Loucy (cell line): Measurements from ENCODE around the gene TMEM178B.

Experiments used
- H2AFZ ChIP-seq: fragments of 200-600 bp; sonication (generic); 2 replicates; pipeline ENCODE4 v1.6.0; 2016; ENCODE audit warnings: antibody characterized with exemption, mild to moderate bottlenecking, low read length, moderate library complexity
- H3F3A ChIP-seq: fragments of 200-600 bp; 2 replicates; pipeline ENCODE4 v1.6.0; 2016; ENCODE audit warnings: antibody characterized with exemption, low read depth, mild to moderate bottlenecking
- H3K27me3 ChIP-seq: fragments of 200-600 bp; sonication (generic); 2 replicates; pipeline ENCODE4 v1.6.1; 2014; ENCODE audit warnings: low read length, mild to moderate bottlenecking; ENCODE audit not compliant: insufficient read depth, poor library complexity, severe bottlenecking
- H3K36me3 ChIP-seq: fragments of 200-600 bp; sonication (generic); 2 replicates; pipeline ENCODE4 v1.6.1; 2016; ENCODE audit warnings: low read length; ENCODE audit not compliant: insufficient read depth
- H3K4me1 ChIP-seq: fragments of 200-600 bp; sonication (generic); 2 replicates; pipeline ENCODE4 v1.5.1; 2014; ENCODE audit warnings: low read length, mild to moderate bottlenecking; ENCODE audit not compliant: insufficient read depth, poor library complexity, severe bottlenecking
- H3K4me2 ChIP-seq: fragments of 200-600 bp; sonication (generic); 2 replicates; pipeline ENCODE4 v1.6.0; 2014; ENCODE audit warnings: antibody characterized with exemption, low read length, low read depth, mild to moderate bottlenecking; ENCODE audit not compliant: poor library complexity, severe bottlenecking
- H3K4me3 ChIP-seq: fragments of 200-600 bp; sonication (generic); 2 replicates; pipeline ENCODE4 v1.5.1; 2014; ENCODE audit warnings: low read length, mild to moderate bottlenecking, mixed read lengths; ENCODE audit not compliant: poor library complexity, severe bottlenecking
- H3K79me2 ChIP-seq: fragments of 200-600 bp; sonication (generic); 2 replicates; pipeline ENCODE4 v1.6.1; 2014; ENCODE audit warnings: low read length; ENCODE audit not compliant: insufficient read depth
- H3K9ac ChIP-seq: fragments of 200-600 bp; sonication (generic); 2 replicates; pipeline ENCODE4 v1.6.0; 2014; ENCODE audit warnings: mild to moderate bottlenecking, low read depth, low read length, moderate library complexity; ENCODE audit not compliant: poor library complexity, severe bottlenecking
- H3K9me2 ChIP-seq: fragments of 200-600 bp; sonication (generic); replicated peaks from 2 replicates; pipeline ENCODE4 v1.6.1; 2016; ENCODE audit warnings: low read depth, low read length, mixed read lengths
- H3K9me3 ChIP-seq: fragments of 200-600 bp; sonication (generic); 2 replicates; pipeline ENCODE4 v1.6.1; 2014; ENCODE audit warnings: mild to moderate bottlenecking, antibody characterized with exemption, low read length, low read depth; ENCODE audit not compliant: insufficient read depth
- H4K20me1 ChIP-seq: fragments of 200-600 bp; sonication (generic); 2 replicates; pipeline ENCODE4 v1.6.0; 2014; ENCODE audit warnings: antibody characterized with exemption, low read length, mild to moderate bottlenecking; ENCODE audit not compliant: insufficient read depth, poor library complexity, severe bottlenecking
- CTCF ChIP-seq: fragments of 200-600 bp; sonication (generic); conservative IDR thresholded peaks from 2 replicates; pipeline ENCODE4 v1.5.1; 2014; ENCODE audit warnings: mild to moderate bottlenecking, antibody characterized with exemption, low read length
- EZH2phosphoT487 ChIP-seq: fragments of 200-600 bp; IDR thresholded peaks from 2 replicates; pipeline ENCODE4 v1.6.1; 2018; ENCODE audit warnings: antibody characterized with exemption, mild to moderate bottlenecking, moderate library complexity, borderline replicate concordance

Gene TMEM178B

GRCh38 chr7:141239661-141240060, 165.8 kb downstream of the TMEM178B start:
- Histone ChIP-seq H3K79me2 (no peaks in the 10 kb centered on the region), H3K36me3 (no peaks in the 10 kb centered on the region), H3K9me3 (no peaks in the 10 kb centered on the region), H3K4me1 (no peaks in the 10 kb centered on the region), H3K27me3 (no peaks in the 10 kb centered on the region), H3K4me2 (no peak overlapping the region), H2AFZ (no peak overlapping the region), H3K9me2 (no peaks in the 10 kb centered on the region), H3K9ac (no peak overlapping the region), H4K20me1 (no peaks in the 10 kb centered on the region), H3K4me3 (no peak overlapping the region), H3F3A (no peaks in the 10 kb centered on the region)
- TF ChIP-seq CTCF (no peak), EZH2phosphoT487 (no peak)

- Histone ChIP-seq H2AFZ (no peak overlapping the region), H3K4me3 (no peak overlapping the region), H3K79me2 (no peaks in the 10 kb centered on the region), H4K20me1 (no peaks in the 10 kb centered on the region), H3K4me1 (no peaks in the 10 kb centered on the region), H3K4me2 (no peak overlapping the region), H3K9ac (no peak overlapping the region), H3K9me2 (no peaks in the 10 kb centered on the region), H3K36me3 (no peaks in the 10 kb centered on the region), H3F3A (no peaks in the 10 kb centered on the region), H3K27me3 (no peaks in the 10 kb centered on the region), H3K9me3 (no peaks in the 10 kb centered on the region)
- no peak for TF ChIP-seq CTCF
Observed at GRCh38 chr7:141242568-141242967, 168.7 kb downstream of the TMEM178B start.

GRCh38 chr7:141243368-141243767, 169.5 kb downstream of the TMEM178B start:
- Histone ChIP-seq H3K9me2 (no peaks in the 10 kb centered on the region), H2AFZ (no peak overlapping the region), H3F3A (no peaks in the 10 kb centered on the region), H3K36me3 (no peaks in the 10 kb centered on the region), H3K79me2 (no peaks in the 10 kb centered on the region), H4K20me1 (no peaks in the 10 kb centered on the region), H3K9me3 (no peaks in the 10 kb centered on the region), H3K4me3 (no peak overlapping the region), H3K9ac (no peak overlapping the region), H3K4me2 (no peak overlapping the region), H3K27me3 (no peaks in the 10 kb centered on the region), H3K4me1 (no peaks in the 10 kb centered on the region)
- no peak for TF ChIP-seq EZH2phosphoT487

- H3K27me3 ChIP-seq, result no peaks in the 10 kb centered on the region
- no peaks in the 10 kb centered on the region for H3K79me2 ChIP-seq
- H3K4me3 ChIP-seq, result no peak overlapping the region
- no peaks in the 10 kb centered on the region for H3F3A ChIP-seq
- no peaks in the 10 kb centered on the region for H4K20me1 ChIP-seq
- no peaks in the 10 kb centered on the region for H3K9me3 ChIP-seq
- no peaks in the 10 kb centered on the region for H3K9me2 ChIP-seq
- H3K9ac ChIP-seq, result no peak overlapping the region
- no peaks in the 10 kb centered on the region for H3K36me3 ChIP-seq
- no peak overlapping the region for H2AFZ ChIP-seq
- TF ChIP-seq CTCF (no peak), EZH2phosphoT487 (no peak)
- no peaks in the 10 kb centered on the region for H3K4me1 ChIP-seq
- H3K4me2 ChIP-seq, result no peak overlapping the region
Observed at GRCh38 chr7:141244435-141244834, 170.6 kb downstream of the TMEM178B start.
